ENCODE results near the gene E2F4.

- no peak for TF ChIP-seq CTCF (conservative IDR thresholded peaks at IDR 0.05; ENCODE audit: low read depth, low read length)
- TF ChIP-seq EZH2 (IDR thresholded peaks at IDR 0.05; ENCODE audit: borderline replicate concordance, low read depth, low read length, poor library complexity, severe bottlenecking): no peak
These were observed 49.3 kb downstream of the E2F4 start for GRCh38 chr16:67241008-67241900.

All from A673 (cell line).